ENCODE data around the gene USP10.
A peak's percentile ranks its signal among the peaks of the same experiment; 100 is the strongest.
"Not testable (repeated sequence)": the region's sequence is repeated elsewhere in the genome, so short reads cannot be mapped to it uniquely, and the experiment has no call there.

Gene USP10

GRCh38 chr16:84729716-84730320 is 30.0 kb downstream of the USP10 start:
- DNase-seq: no peak

GRCh38 chr16:84730406-84731106 is 30.8 kb downstream of the USP10 start:
- DNase-seq: peak; percentile 50

GRCh38 chr16:84732332-84732673 is 32.5 kb downstream of the USP10 start:
- not testable (repeated sequence) for DNase-seq

- no peak for DNase-seq
Observed at GRCh38 chr16:84732674-84733352, 33.0 kb downstream of the USP10 start.

- peak; percentile 64 for DNase-seq
Observed at GRCh38 chr16:84735849-84736586, 36.2 kb downstream of the USP10 start.

- no peak for DNase-seq
Observed at GRCh38 chr16:84737192-84738011, 37.6 kb downstream of the USP10 start.

- peak; percentile 75 for DNase-seq
Observed at GRCh38 chr16:84738255-84739038, 38.6 kb downstream of the USP10 start.

GRCh38 chr16:84739349-84740124 is 39.7 kb downstream of the USP10 start:
- no peak for DNase-seq

GRCh38 chr16:84740596-84741116 is 40.9 kb downstream of the USP10 start:
- no peak for DNase-seq

- no peak for DNase-seq
Observed at GRCh38 chr16:84741340-84741830, 41.6 kb downstream of the USP10 start.

GRCh38 chr16:84742641-84743092 is 42.9 kb downstream of the USP10 start:
- no peak for DNase-seq

GRCh38 chr16:84746231-84746630 is 46.4 kb downstream of the USP10 start:
- no peak for DNase-seq

- no peak for DNase-seq
Observed at GRCh38 chr16:84746875-84747274, 47.1 kb downstream of the USP10 start.

GRCh38 chr16:84748247-84748646 is 48.4 kb downstream of the USP10 start:
- DNase-seq: not testable (repeated sequence)

- DNase-seq: no peak
Observed at GRCh38 chr16:84749072-84749471, 49.3 kb downstream of the USP10 start.

- no peak for DNase-seq
Observed at GRCh38 chr16:84749815-84750214, 50.0 kb downstream of the USP10 start.

GRCh38 chr16:84750575-84750974 is 50.8 kb downstream of the USP10 start:
- no peak for DNase-seq

- peak; percentile 33 for DNase-seq
Observed at GRCh38 chr16:84751241-84751640, 51.4 kb downstream of the USP10 start.

GRCh38 chr16:84751947-84752346 is 52.1 kb downstream of the USP10 start:
- peak; percentile 40 for DNase-seq

GRCh38 chr16:84752600-84752999 is 52.8 kb downstream of the USP10 start:
- DNase-seq: no peak

All from CD4-positive, alpha-beta T cell treated with Interleukin-4 for 4 hours (primary cell).